ENCODE measurements around the gene COL6A3. TPM values are rescaled to one million over a fixed set of nuclear protein-coding genes. Genes with fewer than 3 reads are reported as not detected.

COL6A3 gene
- total and polyA plus RNA-seq, 2 of the 13 experiments (the other 11 are each of a cell fraction or from before 2014, with no cell fraction given) = 0.03 TPM; not detected in 1

DNA sequence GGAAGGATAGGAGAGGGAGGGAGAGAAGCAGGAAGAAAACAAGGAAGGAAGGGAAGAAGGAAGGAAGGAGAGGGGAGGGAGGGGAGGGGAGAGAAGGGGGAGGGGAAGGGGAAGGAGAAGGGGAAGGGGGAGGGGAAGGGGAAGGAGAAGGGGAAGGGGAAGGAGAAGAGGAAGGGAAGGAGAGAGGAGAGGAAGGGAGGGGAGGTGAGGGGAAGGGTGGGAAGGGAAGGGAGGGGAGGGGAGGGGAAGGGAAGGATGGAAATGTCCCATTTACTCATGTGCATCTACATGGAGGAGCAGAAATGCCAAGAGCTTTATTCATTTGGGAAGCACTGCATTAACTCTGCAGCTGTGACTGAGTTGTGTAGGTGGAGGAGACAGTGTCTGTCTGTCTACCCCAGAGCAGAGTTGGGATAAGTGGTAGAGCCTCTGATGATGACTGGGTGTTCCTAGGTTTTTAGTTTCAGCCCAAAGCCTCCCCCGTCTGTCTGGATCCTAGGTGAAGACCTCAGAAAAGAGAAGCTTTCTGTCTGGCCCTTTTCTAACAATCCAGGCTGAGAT lies 131.3 kb downstream of the COL6A3 start:
- CTCF ChIA-PET (ENCODE audit: low intra/inter-chr PET ratio, low total read pairs) = no interaction called here
- Histone ChIP-seq H3K27ac (ENCODE audit: extremely low read length, insufficient read depth, low read length) (no peak overlapping the region), H3K9me3 (ENCODE audit: low read length) (no peaks in the 10 kb centered on the region), H3K4me1 (ENCODE audit: insufficient read depth, low read length) (no peaks in the 10 kb centered on the region), H3K79me2 (ENCODE audit: insufficient read depth, low read length) (no peaks in the 10 kb centered on the region), H2AFZ (ENCODE audit: low read length) (no peak overlapping the region), H3K4me2 (ENCODE audit: low read depth, low read length) (no peak overlapping the region), H3K27me3 (ENCODE audit: control insufficient read depth in 1 of 2, insufficient read depth in 2 of 2, low read length in 2 of 2) (peaks cover 4 to 13% of the 10 kb centered on the region in 2 experiments; a peak in 3 of 5 replicates), H3K36me3 (replicated peaks in 1 of 2; ENCODE audit: control insufficient read depth in 1 of 2, insufficient read depth in 2 of 2, low read length in 2 of 2) (no peaks in the 10 kb centered on the region), H3K9ac (ENCODE audit: insufficient read depth, low read depth, low read length) (no peak overlapping the region), H4K20me1 (ENCODE audit: insufficient read depth, low read length) (no peaks in the 10 kb centered on the region), H3K4me3 (replicated peaks in 1 of 3; ENCODE audit: insufficient read depth in 1 of 3, low read depth in 2 of 3, low read length in 3 of 3) (no peak overlapping the region)
- DNase-seq (ENCODE audit: low spot score) (no peak), FAIRE-seq (no peak), ATAC-seq (no peak)
- TF ChIP-seq KDM5A (IDR thresholded peaks at IDR 0.05; ENCODE audit: borderline replicate concordance, low read length) (no peak), MYNN (CRISPR knock-in tag; IDR thresholded peaks at IDR 0.05; ENCODE audit: low read depth) (no peak), PCBP1 (IDR thresholded peaks at IDR 0.05; ENCODE audit: borderline replicate concordance, low read depth, low read length) (0 out of 2 replicates have a peak, but pooled peaks have one; percentile 63), PCBP2 (optimal IDR thresholded peaks at IDR 0.05; ENCODE audit: low read depth, low read length, poor library complexity, severe bottlenecking) (peak; percentile 42), HNRNPK (IDR thresholded peaks at IDR 0.05; ENCODE audit: low read depth, low read length, poor library complexity, severe bottlenecking) (peak; percentile 95), FLYWCH1 (CRISPR knock-in tag; IDR thresholded peaks at IDR 0.05) (no peak), KDM2A (CRISPR knock-in tag; IDR thresholded peaks at IDR 0.05; ENCODE audit: borderline replicate concordance, low read depth) (no peak)
- TF ChIP-seq, protein P1, sequence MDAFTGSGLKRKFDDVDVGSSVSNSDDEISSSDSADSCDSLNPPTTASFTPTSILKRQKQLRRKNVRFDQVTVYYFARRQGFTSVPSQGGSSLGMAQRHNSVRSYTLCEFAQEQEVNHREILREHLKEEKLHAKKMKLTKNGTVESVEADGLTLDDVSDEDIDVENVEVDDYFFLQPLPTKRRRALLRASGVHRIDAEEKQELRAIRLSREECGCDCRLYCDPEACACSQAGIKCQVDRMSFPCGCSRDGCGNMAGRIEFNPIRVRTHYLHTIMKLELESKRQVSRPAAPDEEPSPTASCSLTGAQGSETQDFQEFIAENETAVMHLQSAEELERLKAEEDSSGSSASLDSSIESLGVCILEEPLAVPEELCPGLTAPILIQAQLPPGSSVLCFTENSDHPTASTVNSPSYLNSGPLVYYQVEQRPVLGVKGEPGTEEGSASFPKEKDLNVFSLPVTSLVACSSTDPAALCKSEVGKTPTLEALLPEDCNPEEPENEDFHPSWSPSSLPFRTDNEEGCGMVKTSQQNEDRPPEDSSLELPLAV (CRISPR knock-in tag; conservative IDR thresholded peaks at IDR 0.05; ENCODE audit: low read depth) = no peak
- TF ChIP-seq, protein P2, sequence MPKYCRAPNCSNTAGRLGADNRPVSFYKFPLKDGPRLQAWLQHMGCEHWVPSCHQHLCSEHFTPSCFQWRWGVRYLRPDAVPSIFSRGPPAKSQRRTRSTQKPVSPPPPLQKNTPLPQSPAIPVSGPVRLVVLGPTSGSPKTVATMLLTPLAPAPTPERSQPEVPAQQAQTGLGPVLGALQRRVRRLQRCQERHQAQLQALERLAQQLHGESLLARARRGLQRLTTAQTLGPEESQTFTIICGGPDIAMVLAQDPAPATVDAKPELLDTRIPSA (CRISPR knock-in tag; IDR thresholded peaks at IDR 0.05; ENCODE audit: borderline replicate concordance) = no peak
- in situ Hi-C loops (cut with HindIII; ENCODE audit: extremely low pct_ligation_motif_present, low pct_unique_long_range_greater_than_20kb) (no loop called here), intact Hi-C loops (cut with micrococcal nuclease; ENCODE audit: unreplicated experiment) (no loop called here)
- BruUV-seq (replicated peaks) = no TSS peak
- WGBS (ENCODE audit: low lambda C conversion rate) = 0% methylated on average over 1 of the region's 1 CpG
- POLR2A ChIA-PET = no interaction called here

Measured in HepG2 (cell line).